GM12878 (cell line): ENCODE data around the gene PPP1R9B. TPM values are rescaled to one million over a fixed set of nuclear protein-coding genes. Genes with fewer than 3 reads are reported as not detected.

Experiments used
- ATAC-seq: fragments of 200-7000 bp; cut with Tn5 transposase; 3 replicates; pipeline ENCODE4 v1.9.1; 2020; ENCODE audit warnings: mild to moderate bottlenecking, moderate library complexity
- BruUV-seq: library from RNA; stranded (reverse); fragments of 400-500 nt; replicated peaks from 2 replicates; lab custom pipeline; 2021; lab: Mats Ljungman, UMichigan
- CTCF ChIA-PET: fragments of 300-600 bp; sonication (Branson Sonifier 250); formaldehyde crosslinking; extraction: SDS; loops from one replicate; lab custom pipeline; 2021; ENCODE audit warnings: inconsistent platforms; lab: Yijun Ruan, JAX
- POLR2A ChIA-PET: fragments of 350-600 bp; formaldehyde crosslinking; extraction: SDS; loops from one replicate; lab custom pipeline; 2021; ENCODE audit warnings: inconsistent platforms; lab: Charles Lee
- RAD21 ChIA-PET: fragments of 300-600 bp; sonication (Branson Sonifier 250); formaldehyde crosslinking; loops from one replicate; lab custom pipeline; 2023; ENCODE audit warnings: antibody characterized with exemption; ENCODE audit not compliant: unreplicated experiment; lab: Charles Lee
- SMC1A ChIA-PET: fragments of 300-600 bp; sonication (Branson Sonifier 250); formaldehyde crosslinking; loops from one replicate; lab custom pipeline; 2023; ENCODE audit not compliant: unreplicated experiment, uncharacterized antibody; lab: Charles Lee
- DNase-seq: peaks from one replicate; pipeline ENCODE4 v3.0.0-alpha.2; 2011; ENCODE audit warnings: low read depth, low spot score
- FAIRE-seq: peaks from 3 replicates; lab custom pipeline; 2011; peaks lifted over from hg19 to GRCh38; lab: Jason Lieb, UNC
- H2AFZ ChIP-seq: 2 replicates; pipeline ENCODE4 v1.6.0; 2011; ENCODE audit warnings: low read depth, low read length, control low read depth; ENCODE audit not compliant: control insufficient read depth
- H3K27ac ChIP-seq: 2 replicates; pipeline ENCODE4 v1.5.1; 2011; ENCODE audit warnings: control low read depth; ENCODE audit not compliant: control insufficient read depth, insufficient read depth
- H3K27me3 ChIP-seq, 2 experiments: replicated peaks in 1 of 2; 2 replicates each; pipeline versions ENCODE4 v1.6.0 to v1.6.1; 2011; ENCODE audit warnings: low read length in 1 of 2; ENCODE audit not compliant: control insufficient read depth in 2 of 2, insufficient read depth in 2 of 2
- H3K36me3 ChIP-seq, 2 experiments: 2 replicates each; pipeline ENCODE4 v1.5.1; 2011; ENCODE audit warnings: low read length in 1 of 2; ENCODE audit not compliant: control insufficient read depth in 2 of 2, insufficient read depth in 2 of 2
- H3K4me1 ChIP-seq: 2 replicates; pipeline ENCODE4 v1.6.1; 2011; ENCODE audit warnings: mild to moderate bottlenecking, low read length, moderate library complexity, mixed read lengths; ENCODE audit not compliant: control insufficient read depth, insufficient read depth
- H3K4me2 ChIP-seq: 2 replicates; pipeline ENCODE4 v1.6.0; 2011; ENCODE audit warnings: control low read depth; ENCODE audit not compliant: control insufficient read depth, insufficient read depth
- H3K4me3 ChIP-seq: fragments of 200-600 bp; sonication (generic); 2 replicates; pipeline ENCODE4 v1.5.1; 2016
- H3K79me2 ChIP-seq: 2 replicates; pipeline ENCODE4 v1.6.0; 2011; ENCODE audit warnings: low read length; ENCODE audit not compliant: control insufficient read depth, insufficient read depth
- H3K9ac ChIP-seq: 2 replicates; pipeline ENCODE4 v1.8.0; 2011; ENCODE audit warnings: low read length, control low read depth, mixed read lengths; ENCODE audit not compliant: control insufficient read depth, insufficient read depth
- H3K9me3 ChIP-seq: replicated peaks from 3 replicates; pipeline ENCODE4 v1.5.1; 2011; ENCODE audit warnings: mild to moderate bottlenecking, low read length; ENCODE audit not compliant: control insufficient read depth, insufficient read depth
- H4K20me1 ChIP-seq: 2 replicates; pipeline ENCODE4 v1.6.0; 2011; ENCODE audit not compliant: control insufficient read depth, insufficient read depth
- BMI1 ChIP-seq: fragments of 450-650 bp; IDR thresholded peaks from 2 replicates; pipeline ENCODE4 v1.6.1; 2016; ENCODE audit warnings: mild to moderate bottlenecking, moderate library complexity, borderline replicate concordance
- CHD2 ChIP-seq: IDR thresholded peaks from 2 replicates; pipeline ENCODE4 v1.6.1; 2011; ENCODE audit warnings: low read depth, low read length, improper control_type of control experiment, borderline replicate concordance
- KAT2A ChIP-seq: conservative IDR thresholded peaks from 2 replicates; pipeline ENCODE4 v1.6.1; 2011; ENCODE audit warnings: low read depth, low read length; ENCODE audit not compliant: control insufficient read depth
- WGBS: methylation state at CpG from one replicate; pipeline ENCODE4 v1.1.6; 2016; ENCODE audit warnings: low lambda C conversion rate; ENCODE audit not compliant: insufficient replicate concordance, insufficient coverage; ENCODE audit errors: missing lambda C conversion rate; 5-methylcytosine and 5-hydroxymethylcytosine counted together
- in situ Hi-C: fragments of 300-500 bp; cut with MboI; formaldehyde crosslinking; loops from 9 replicates; pipeline ENCODE4 v1.14.3; 2018; ENCODE audit warnings: mixed read lengths
- intact Hi-C: fragments of 100-400 bp; cut with micrococcal nuclease; formaldehyde crosslinking; loops from one replicate; pipeline ENCODE4 v1.14.2; 2022; ENCODE audit not compliant: unreplicated experiment
- polyA plus RNA-seq, 11 experiments: library from polyadenylated mRNA; depleted of rRNA in 4 of 11; unstranded in 6 of 11; stranded (reverse) in 5 of 11; fragments of >200 nt; fragmentation: Nextera tagmentation in 4 of 11; fragmentation: Illumina TruSeq in 1 of 11; extraction: Ambion mirVana in 4 of 11; extraction: Trizol in 1 of 11; gene quantifications; 1 replicate in 1 of 11; 2 replicates in 10 of 11; pipeline versions ENCODE4 v1.2.1 to v1.2.3, GENCODE V29; 2011 to 2016; ENCODE audit warnings: inconsistent platforms in 2 of 11, missing spikeins in 2 of 11, low read depth in 1 of 11
- total RNA-seq, 4 experiments: library from RNA; depleted of rRNA in 3 of 4; stranded (reverse); fragments of >200 nt in 3 of 4; fragmentation: Illumina TruSeq in 1 of 4; extraction: Trizol in 1 of 4; gene quantifications; 2 replicates each; pipeline versions ENCODE4 v1.2.1 to v1.2.3, GENCODE V29; 2013 to 2021
- TF ChIP-seq, protein P1 (sequence below), 3 experiments: IDR thresholded peaks in 2 of 3; conservative IDR thresholded peaks in 1 of 3; 2 replicates each; pipeline ENCODE4 v1.5.1; 2011; ENCODE audit warnings: low read depth in 3 of 3, low read length in 3 of 3, mild to moderate bottlenecking in 3 of 3, control low read depth in 2 of 3, moderate library complexity in 2 of 3, inconsistent platforms in 1 of 3, mixed read lengths in 1 of 3; ENCODE audit not compliant: control insufficient read depth in 2 of 3, insufficient read depth in 1 of 3; ENCODE audit errors: extremely low read depth in 1 of 3

PPP1R9B gene
- total and polyA plus RNA-seq, 10 of the 15 experiments (the other 5 are each of a cell fraction or from before 2014, with no cell fraction given): 0.20 to 107 (median 37.5) TPM

DNA sequence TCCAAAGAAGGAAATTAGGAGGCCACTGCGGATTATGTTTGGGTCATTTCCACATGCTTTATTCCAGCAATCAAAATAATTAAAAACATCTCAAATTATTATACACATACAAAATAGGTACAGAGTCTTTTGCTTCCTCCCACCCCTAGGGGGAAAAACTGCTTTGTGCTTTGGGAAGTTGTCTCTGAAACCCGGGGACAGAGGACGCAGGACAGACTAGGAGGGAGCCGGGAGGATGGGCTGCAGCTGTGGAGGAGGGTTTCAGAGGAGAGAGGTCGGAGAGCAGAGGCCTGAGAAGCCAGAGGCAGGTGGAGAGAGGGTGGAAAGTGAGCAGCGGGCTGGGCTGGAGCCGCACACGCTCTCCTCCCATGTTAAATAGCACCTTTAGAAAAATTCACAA lies 33.6 kb upstream of the PPP1R9B start:
- H4K20me1 ChIP-seq: no peaks in the 10 kb centered on the region
- no peaks in the 10 kb centered on the region for H3K79me2 ChIP-seq
- DNase-seq (no peak), FAIRE-seq (no peak), ATAC-seq (peak; percentile 56)
- RAD21 ChIA-PET: interaction anchor here (2.2 kb wide), 1 partner anchor 14 kb away, joined by 7 read pairs; no protein-coding TSS in a partner anchor
- no peak overlapping the region for H2AFZ ChIP-seq
- SMC1A ChIA-PET: no interaction called here
- WGBS: 13% methylated on average over 5 of the region's 8 CpGs
- no peaks in the 10 kb centered on the region for H3K27me3 ChIP-seq
- CTCF ChIA-PET: no interaction called here
- no peaks in the 10 kb centered on the region for H3K9me3 ChIP-seq
- POLR2A ChIA-PET: no interaction called here
- peak overlapping the region; percentile 33; the same call in 1 of the 2 replicates for H3K4me3 ChIP-seq
- TF ChIP-seq KAT2A (no peak), CHD2 (0 out of 2 replicates have a peak, but pooled peaks have one; percentile 16), BMI1 (0 out of 2 replicates have a peak, but pooled peaks have one; percentile 5)
- TF ChIP-seq, protein P1, sequence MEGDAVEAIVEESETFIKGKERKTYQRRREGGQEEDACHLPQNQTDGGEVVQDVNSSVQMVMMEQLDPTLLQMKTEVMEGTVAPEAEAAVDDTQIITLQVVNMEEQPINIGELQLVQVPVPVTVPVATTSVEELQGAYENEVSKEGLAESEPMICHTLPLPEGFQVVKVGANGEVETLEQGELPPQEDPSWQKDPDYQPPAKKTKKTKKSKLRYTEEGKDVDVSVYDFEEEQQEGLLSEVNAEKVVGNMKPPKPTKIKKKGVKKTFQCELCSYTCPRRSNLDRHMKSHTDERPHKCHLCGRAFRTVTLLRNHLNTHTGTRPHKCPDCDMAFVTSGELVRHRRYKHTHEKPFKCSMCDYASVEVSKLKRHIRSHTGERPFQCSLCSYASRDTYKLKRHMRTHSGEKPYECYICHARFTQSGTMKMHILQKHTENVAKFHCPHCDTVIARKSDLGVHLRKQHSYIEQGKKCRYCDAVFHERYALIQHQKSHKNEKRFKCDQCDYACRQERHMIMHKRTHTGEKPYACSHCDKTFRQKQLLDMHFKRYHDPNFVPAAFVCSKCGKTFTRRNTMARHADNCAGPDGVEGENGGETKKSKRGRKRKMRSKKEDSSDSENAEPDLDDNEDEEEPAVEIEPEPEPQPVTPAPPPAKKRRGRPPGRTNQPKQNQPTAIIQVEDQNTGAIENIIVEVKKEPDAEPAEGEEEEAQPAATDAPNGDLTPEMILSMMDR (IDR thresholded peaks at IDR 0.05 in 2 of 3, conservative IDR thresholded peaks at IDR 0.05 in 1 of 3; ENCODE audit: control insufficient read depth in 2 of 3, extremely low read depth in 1 of 3, insufficient read depth in 1 of 3, low read depth in 3 of 3, low read length in 3 of 3): 0 out of 6 replicates have a peak, but pooled peaks of 1 of the 3 experiments have one; percentile 11
- H3K4me2 ChIP-seq: peak overlapping the region; percentile 94
- no TSS peak for BruUV-seq
- H3K36me3 ChIP-seq: peaks cover 0 to 6% of the 10 kb centered on the region in 2 experiments; a peak in 2 of 4 replicates
- intact Hi-C loops (no loop called here), in situ Hi-C loops (no loop called here)
- H3K4me1 ChIP-seq: peaks cover 23% of the 10 kb centered on the region
- H3K27ac ChIP-seq: no peak overlapping the region
- no peak overlapping the region for H3K9ac ChIP-seq
